ENCODE data around the gene DBF4.
A peak's percentile ranks its signal among the peaks of the same experiment; 100 is the strongest.
"Not testable (repeated sequence)": the region's sequence is repeated elsewhere in the genome, so short reads cannot be mapped to it uniquely, and the experiment has no call there.

Gene DBF4

DNA sequence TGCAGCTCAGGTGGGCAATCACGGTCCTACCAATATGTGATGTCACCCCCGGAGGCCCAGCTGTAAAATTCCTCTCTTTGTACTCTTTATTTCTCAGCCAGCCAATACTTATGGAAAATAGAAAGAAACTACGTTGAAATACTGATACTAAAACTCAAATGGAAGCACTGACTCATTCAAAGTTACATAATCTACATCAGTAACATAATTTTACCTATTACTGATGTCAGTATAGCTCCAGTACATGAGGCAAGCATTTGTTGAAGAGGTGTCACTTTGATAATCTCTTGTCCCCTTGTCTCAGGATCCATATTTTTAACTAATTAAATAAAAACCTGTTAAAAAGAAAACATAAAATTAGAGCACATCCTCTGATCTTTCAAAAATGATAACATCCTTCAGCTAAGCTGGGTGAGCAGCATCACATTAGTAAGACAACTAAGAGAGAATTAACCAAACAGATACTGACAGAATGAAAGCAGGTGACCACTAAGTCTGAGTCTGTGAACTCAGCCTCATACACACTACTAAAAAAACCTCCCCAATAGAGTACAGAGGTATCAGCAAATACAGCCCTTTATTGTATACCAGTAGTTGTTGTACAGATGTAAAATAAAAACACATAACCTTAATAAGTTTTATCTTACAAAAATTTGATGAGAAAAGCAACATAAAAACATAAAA is 17.7 kb upstream of the DBF4 start:
- TF ChIP-seq POLR2AphosphoS5 (IDR thresholded peaks at IDR 0.05; ENCODE audit: low read depth, low read length) = no peak
- TF ChIP-seq TAF1 (IDR thresholded peaks at IDR 0.05; ENCODE audit: low read depth, low read length) = no peak
- no peak for TF ChIP-seq SPI1 (IDR thresholded peaks at IDR 0.05; ENCODE audit: low read depth, low read length)
- no peak for TF ChIP-seq PAX5 (IDR thresholded peaks at IDR 0.05; ENCODE audit: insufficient read depth, low read length, severe bottlenecking)
- no peak for TF ChIP-seq POU2F2 (IDR thresholded peaks at IDR 0.05; ENCODE audit: low read depth, low read length)
- no peak for TF ChIP-seq POLR2A (IDR thresholded peaks at IDR 0.05; ENCODE audit: low read depth, low read length)
- no peak for DNase-seq (ENCODE audit: insufficient read length, low spot score)
- no peak for FAIRE-seq

DNA sequence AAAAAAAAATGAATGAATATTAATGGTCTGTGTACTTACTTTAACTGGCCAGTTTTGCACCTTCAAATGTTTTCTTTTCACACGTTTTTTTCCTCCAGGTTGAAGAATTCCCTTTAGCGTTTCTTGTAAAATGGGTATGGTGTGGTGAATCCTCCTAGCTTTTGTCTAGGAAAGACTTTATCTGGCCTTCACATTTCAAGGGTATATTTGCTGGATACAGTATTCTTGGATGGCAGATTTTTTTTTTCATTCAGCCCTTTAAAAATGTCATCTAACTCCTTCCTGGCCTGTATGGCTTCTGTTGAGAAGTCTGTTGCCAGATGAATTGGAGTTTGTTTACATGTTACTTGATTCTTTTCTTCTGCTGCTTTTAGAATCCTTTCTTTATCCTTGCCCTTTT is 10.2 kb upstream of the DBF4 start:
- FAIRE-seq (no peak), DNase-seq (ENCODE audit: insufficient read length, low spot score) (no peak)
- TF ChIP-seq PAX5 (IDR thresholded peaks at IDR 0.05; ENCODE audit: insufficient read depth, low read length, severe bottlenecking) = no peak
- TF ChIP-seq POLR2AphosphoS5 (IDR thresholded peaks at IDR 0.05; ENCODE audit: low read depth, low read length) = no peak
- TF ChIP-seq POLR2A (IDR thresholded peaks at IDR 0.05; ENCODE audit: low read depth, low read length) = no peak

DNA sequence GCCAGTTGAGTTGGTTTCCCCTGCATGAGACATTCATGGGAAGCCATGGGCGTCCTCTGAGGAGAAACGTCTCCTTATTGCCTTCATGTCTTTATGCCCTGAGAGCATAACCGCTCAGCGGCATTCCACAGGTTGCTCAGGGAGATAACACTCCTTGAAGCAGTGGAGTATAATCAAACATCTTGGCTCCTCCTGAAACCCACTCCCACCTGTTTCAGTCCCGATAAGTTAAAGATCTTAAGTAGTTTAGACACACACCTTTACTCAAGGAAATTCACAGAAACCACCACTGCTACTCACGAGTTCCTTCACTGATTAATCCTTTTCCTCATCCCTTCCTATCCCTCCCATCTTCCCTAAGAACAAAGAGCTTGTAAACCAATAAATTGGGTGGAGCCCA is 9.8 kb upstream of the DBF4 start:
- not testable (repeated sequence) for DNase-seq (ENCODE audit: insufficient read length, low spot score); FAIRE-seq

DNA sequence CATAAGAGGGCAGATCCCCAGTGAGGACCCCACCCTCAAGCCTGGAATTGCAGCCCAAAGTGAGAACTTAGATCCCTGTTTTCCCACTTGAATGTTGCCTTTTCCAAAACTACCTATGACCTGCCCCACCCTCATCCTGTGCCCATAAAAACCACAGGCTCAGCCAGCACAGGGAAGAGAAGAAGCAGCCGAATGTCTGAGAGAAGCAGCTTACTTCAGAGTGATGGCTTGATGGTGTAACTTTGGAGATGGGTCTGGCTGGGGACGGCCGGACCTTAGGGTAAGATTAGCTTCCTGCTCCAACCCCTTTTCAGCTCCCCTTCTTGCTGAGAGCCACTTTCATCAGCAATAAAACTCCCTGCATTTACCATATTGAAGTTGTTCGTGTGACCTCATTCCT is 5.8 kb upstream of the DBF4 start:
- FAIRE-seq = no peak
- DNase-seq (ENCODE audit: insufficient read length, low spot score) = no peak
- TF ChIP-seq POLR2A (IDR thresholded peaks at IDR 0.05; ENCODE audit: low read depth, low read length) (no peak), POU2F2 (IDR thresholded peaks at IDR 0.05; ENCODE audit: low read depth, low read length) (no peak), POLR2AphosphoS5 (IDR thresholded peaks at IDR 0.05; ENCODE audit: low read depth, low read length) (no peak), PAX5 (IDR thresholded peaks at IDR 0.05; ENCODE audit: insufficient read depth, low read length, severe bottlenecking) (no peak), SPI1 (IDR thresholded peaks at IDR 0.05; ENCODE audit: low read depth, low read length) (no peak), TAF1 (IDR thresholded peaks at IDR 0.05; ENCODE audit: low read depth, low read length) (no peak)

DNA sequence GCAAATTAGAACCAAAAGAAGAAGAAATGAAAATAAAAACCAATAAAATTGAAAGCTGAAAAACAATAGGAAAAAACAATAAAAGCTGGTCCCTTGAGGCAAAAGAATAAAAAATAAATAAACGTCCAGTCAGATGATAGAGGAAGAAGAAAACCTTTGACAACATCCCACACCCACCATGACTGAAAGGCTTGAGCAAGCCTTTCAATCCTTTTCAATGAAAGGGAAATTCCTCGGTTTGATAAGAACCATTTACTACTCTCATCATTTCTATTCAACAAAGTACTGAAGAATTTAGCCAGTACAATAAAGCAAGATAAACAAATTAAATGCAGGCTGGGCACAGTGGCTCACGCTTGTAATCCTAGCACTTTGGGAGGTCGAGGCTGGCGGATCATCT is 3.9 kb upstream of the DBF4 start:
- TF ChIP-seq PAX5 (IDR thresholded peaks at IDR 0.05; ENCODE audit: insufficient read depth, low read length, severe bottlenecking) (no peak), POU2F2 (IDR thresholded peaks at IDR 0.05; ENCODE audit: low read depth, low read length) (no peak), POLR2A (IDR thresholded peaks at IDR 0.05; ENCODE audit: low read depth, low read length) (no peak), POLR2AphosphoS5 (IDR thresholded peaks at IDR 0.05; ENCODE audit: low read depth, low read length) (no peak), TAF1 (IDR thresholded peaks at IDR 0.05; ENCODE audit: low read depth, low read length) (no peak), SPI1 (IDR thresholded peaks at IDR 0.05; ENCODE audit: low read depth, low read length) (no peak)
- FAIRE-seq = no peak
- DNase-seq (ENCODE audit: insufficient read length, low spot score) = no peak

DNA sequence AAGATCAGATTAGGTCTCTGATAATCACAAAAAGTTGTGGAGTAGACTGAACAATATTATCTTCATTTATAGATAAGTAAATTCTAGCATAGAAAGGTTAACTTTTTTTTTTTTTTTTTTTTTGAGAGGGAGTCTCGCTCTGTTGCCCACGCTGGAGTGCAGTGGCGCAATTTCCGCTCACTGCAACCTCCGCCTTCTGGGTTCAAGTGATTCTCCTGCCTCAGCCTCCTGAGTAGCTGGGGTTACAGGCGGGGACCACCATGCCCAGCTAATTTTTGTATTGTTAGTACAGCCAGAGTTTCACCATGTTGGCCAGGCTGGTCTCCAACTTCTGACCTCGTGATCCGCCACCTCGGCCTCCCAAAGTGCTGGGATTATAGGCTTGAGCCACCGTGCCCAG is 3.0 kb upstream of the DBF4 start:
- FAIRE-seq; DNase-seq (ENCODE audit: insufficient read length, low spot score): not testable (repeated sequence)

DNA sequence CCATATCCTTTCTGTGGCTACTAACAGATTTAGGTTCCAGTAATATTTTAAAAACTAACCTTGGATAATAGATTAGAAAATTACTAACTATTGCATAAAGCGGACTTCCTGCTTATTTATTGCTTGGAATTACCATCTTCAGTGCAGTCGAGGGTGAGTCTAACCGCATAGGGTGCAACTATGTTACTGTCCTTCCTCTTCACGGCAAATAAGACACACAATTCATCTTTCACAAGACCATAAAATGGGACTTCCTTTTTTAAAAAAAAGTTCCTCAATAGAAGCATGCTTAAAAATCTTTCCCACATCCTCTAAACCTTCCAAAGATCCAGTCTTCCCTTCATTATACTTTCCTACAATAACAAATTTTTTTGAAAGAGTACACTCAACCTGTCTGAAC is 2.2 kb upstream of the DBF4 start:
- FAIRE-seq (peak; percentile 82), DNase-seq (ENCODE audit: insufficient read length, low spot score) (no peak)
- peak; percentile 34; the same call in 1 of the 2 replicates for TF ChIP-seq SPI1 (IDR thresholded peaks at IDR 0.05; ENCODE audit: low read depth, low read length)
- no peak for TF ChIP-seq POLR2AphosphoS5 (IDR thresholded peaks at IDR 0.05; ENCODE audit: low read depth, low read length)

DNA sequence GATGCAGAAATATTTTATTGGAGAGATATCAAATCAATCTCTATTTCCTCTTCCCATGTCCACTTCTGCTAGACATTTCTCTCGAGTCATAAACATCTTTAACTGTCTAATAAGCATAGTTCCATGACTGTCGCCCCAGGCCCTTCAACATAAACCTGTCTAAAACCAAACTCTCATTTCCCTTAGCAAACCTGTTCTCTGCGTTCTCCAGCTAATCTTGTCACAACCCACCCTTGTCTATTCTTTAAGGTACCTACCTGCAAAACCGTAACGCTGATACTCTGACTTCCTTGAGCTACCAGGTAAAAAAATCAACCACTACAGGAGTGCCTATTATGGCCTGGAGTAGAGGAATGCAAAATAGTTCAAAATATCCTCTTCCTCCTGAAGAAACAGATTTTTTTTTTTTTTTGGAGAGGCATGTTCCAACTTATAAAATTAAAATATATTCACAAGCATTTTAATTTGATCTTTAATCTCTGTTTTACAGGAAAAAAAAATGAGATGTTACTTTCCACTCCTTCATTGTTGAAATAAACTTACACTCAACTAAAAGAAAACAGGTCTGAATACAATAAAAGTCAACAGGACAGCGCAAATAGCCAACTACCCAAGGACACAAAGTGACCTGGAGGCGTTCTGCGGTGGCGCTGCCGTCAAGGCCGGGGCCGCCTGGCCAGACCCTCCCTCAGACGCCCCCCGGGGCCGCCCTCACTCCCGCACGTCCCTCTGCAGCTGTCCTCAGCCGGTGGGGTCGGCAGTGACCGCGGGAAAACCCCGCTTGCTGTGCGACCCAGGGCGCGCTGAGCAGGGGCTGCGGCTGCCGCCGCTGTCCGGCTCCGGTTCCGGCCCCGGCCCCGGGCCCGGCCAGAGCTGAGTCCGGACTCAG is 898 bp upstream of the DBF4 start:
- FAIRE-seq (no peak), DNase-seq (ENCODE audit: insufficient read length, low spot score) (peak; percentile 17)
- no peak for TF ChIP-seq POLR2A (IDR thresholded peaks at IDR 0.05; ENCODE audit: low read depth, low read length)
- TF ChIP-seq POU2F2 (IDR thresholded peaks at IDR 0.05; ENCODE audit: low read depth, low read length) = no peak
- TF ChIP-seq POLR2AphosphoS5 (IDR thresholded peaks at IDR 0.05; ENCODE audit: low read depth, low read length) = no peak
- no peak for TF ChIP-seq TAF1 (IDR thresholded peaks at IDR 0.05; ENCODE audit: low read depth, low read length)
- TF ChIP-seq SPI1 (IDR thresholded peaks at IDR 0.05; ENCODE audit: low read depth, low read length) = no peak
- TF ChIP-seq PAX5 (IDR thresholded peaks at IDR 0.05; ENCODE audit: insufficient read depth, low read length, severe bottlenecking) = no peak

DNA sequence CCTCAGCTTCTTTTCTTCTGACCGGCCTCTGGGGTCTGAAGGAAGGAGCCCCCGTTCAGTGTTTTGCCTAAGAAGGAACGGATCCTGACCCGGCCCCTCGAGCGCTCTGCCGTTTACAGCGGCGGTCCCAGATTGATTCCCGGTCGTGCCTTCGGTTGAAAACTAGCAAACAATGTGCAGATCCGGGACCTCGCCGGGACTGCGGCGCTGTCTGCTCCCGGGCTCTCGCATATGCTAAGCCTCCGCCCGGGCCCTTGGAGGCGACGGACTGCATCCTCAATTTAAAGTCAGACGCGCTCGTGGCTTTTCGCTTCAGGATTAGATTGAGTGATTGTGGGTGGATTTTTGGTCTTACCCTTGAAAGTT is 559 bp downstream of the DBF4 start:
- DNase-seq (ENCODE audit: insufficient read length, low spot score) = peak; percentile 9
- FAIRE-seq = no peak
- TF ChIP-seq TAF1 (IDR thresholded peaks at IDR 0.05; ENCODE audit: low read depth, low read length) (no peak), POLR2A (IDR thresholded peaks at IDR 0.05; ENCODE audit: low read depth, low read length) (no peak), POU2F2 (IDR thresholded peaks at IDR 0.05; ENCODE audit: low read depth, low read length) (no peak), SPI1 (IDR thresholded peaks at IDR 0.05; ENCODE audit: low read depth, low read length) (no peak), PAX5 (IDR thresholded peaks at IDR 0.05; ENCODE audit: insufficient read depth, low read length, severe bottlenecking) (no peak), POLR2AphosphoS5 (IDR thresholded peaks at IDR 0.05; ENCODE audit: low read depth, low read length) (no peak)

DNA sequence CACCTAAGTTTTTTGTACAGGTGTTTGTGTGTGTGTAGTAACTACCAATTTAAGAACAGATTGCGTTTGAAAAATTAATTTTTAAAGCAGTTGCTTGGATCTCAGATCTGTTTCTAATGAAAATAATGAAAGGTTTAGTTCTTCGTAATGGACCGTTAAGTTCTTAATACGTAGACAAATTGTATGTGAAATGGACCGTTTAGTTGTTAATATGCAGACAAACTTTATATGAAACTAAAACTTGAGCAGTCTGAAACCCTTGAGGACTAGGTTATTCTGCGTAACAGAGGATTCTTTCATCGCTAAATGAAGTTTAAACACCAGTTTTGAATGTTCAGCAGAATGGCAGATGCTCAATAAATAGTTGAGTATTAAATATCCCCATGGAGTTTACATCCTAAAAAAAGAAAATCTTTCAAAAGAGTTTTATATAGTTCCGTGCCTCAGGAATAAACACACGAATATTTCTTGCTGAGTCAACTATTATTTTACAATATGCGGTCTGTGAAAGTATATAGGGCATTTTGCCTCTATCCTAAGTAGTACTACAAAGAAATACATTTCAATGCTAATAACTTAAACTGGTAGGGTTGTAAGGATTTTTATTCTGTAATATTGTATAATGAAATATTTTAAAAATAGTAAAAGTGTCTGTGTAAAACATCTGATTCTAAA is 1.2 kb downstream of the DBF4 start:
- TF ChIP-seq POLR2AphosphoS5 (IDR thresholded peaks at IDR 0.05; ENCODE audit: low read depth, low read length) = no peak
- no peak for TF ChIP-seq POLR2A (IDR thresholded peaks at IDR 0.05; ENCODE audit: low read depth, low read length)
- no peak for TF ChIP-seq SPI1 (IDR thresholded peaks at IDR 0.05; ENCODE audit: low read depth, low read length)
- TF ChIP-seq PAX5 (IDR thresholded peaks at IDR 0.05; ENCODE audit: insufficient read depth, low read length, severe bottlenecking) = no peak
- no peak for TF ChIP-seq POU2F2 (IDR thresholded peaks at IDR 0.05; ENCODE audit: low read depth, low read length)
- no peak for TF ChIP-seq TAF1 (IDR thresholded peaks at IDR 0.05; ENCODE audit: low read depth, low read length)
- DNase-seq (ENCODE audit: insufficient read length, low spot score) = no peak
- peak; percentile 40 for FAIRE-seq
